Activated naive CD8-positive, alpha-beta T cell treated with anti-CD3 and anti-CD28 coated beads, Interleukin-2, amount 50 U/mL, for 16 hours (primary cell): ENCODE measurements around the gene MAGI2.

Experiments
- DNase-seq: peaks from one replicate; pipeline ENCODE4 v3.0.0-alpha.2; 2020; ENCODE audit warnings: low read depth, low spot score

The MAGI2 gene

DNA sequence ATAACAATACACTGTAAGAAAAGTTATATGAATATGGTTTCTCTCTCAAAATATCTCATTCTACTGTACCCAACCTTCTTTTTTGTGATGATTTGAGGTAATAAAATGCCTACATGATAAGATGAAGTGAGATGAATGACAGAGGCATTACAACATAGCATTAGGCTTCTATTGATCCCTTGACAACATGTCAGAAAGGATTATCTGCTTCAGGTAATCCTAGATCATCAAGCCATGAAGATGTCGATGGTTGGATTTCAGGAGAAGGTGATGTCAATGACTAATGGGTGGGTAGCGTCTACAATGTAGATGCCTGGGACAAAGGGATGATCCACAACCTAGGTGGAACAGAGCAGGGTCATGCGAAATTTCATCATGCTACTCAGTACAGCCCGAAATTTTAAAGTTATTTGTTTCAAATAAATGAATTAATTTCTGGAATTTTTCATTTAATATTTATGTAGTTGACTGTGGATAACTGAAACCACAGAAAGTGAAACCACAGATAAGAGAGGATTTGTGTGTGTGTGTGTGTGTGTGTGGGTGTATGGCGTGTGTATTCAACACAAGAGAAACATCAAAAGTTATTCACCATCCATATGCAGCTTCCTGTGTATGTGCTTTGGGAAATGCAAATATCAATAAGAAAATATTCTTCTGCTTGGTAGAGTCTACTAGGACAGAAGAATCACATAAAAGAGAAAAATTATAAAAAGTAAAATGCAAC, 77.0 kb downstream of the MAGI2 start:
- no peak for DNase-seq

DNA sequence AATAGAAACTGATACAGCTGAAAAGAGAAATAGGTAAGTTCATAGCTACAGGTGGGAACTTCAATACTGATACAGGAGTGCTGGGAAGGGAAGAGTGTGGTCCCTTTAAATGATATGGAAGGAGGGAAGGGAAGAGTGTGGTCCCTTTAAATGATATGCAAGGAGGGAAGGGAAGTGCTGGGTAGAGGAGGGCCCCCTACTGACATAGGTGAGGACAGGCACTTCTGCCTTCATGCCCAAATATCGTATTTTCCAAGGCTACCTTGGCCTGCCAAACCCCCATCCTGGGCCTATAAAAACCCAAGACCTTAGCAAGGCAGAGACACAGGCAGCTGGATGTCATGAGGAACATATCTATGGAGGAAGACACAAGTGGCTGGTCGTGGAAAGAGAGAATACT, 92.3 kb downstream of the MAGI2 start:
- DNase-seq = no peak

DNA sequence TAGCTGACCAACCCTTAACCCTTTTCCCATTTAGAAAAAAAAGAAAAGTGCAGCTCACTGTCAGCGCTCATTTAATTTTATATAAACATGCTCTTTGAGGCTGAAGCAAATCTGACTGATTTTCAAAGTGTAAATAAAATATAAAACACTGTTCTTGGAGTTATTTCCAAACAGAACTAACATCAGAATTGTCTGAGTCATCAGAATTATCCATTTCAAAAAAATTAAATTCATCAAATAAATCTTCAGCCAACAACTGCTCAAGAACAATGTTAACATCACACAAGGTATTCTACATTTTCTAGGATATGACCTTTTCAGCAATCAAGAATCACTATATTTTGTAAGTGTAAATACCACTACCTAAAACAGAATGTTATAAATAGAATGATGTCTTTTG, 93.6 kb downstream of the MAGI2 start:
- no peak for DNase-seq

GRCh38 chr7:79357101-79357500, 96.4 kb downstream of the MAGI2 start:
- DNase-seq = no peak

GRCh38 chr7:79353720-79354468, 99.6 kb downstream of the MAGI2 start:
- no peak for DNase-seq

DNA sequence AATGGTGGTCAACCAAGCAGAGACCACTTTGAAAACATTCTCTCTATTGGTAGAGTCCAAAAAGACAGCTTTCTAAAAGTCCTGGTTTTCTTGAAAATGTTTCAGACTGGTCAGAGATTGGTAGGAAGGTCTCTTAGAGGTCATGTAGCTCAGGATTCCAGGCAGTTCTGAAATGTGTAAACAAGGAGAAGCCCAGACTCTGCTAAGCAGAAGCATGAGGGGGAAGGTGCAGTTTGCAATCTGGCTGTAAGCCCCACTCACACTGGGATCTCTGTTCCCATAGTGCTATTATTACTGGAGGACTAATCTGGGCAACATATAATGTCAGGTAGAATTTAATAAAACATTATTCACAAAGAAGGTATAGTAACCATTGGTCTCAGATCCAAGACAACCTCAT, 101.1 kb downstream of the MAGI2 start:
- no peak for DNase-seq

- DNase-seq = no peak
Measured at GRCh38 chr7:79347351-79347750, 106.1 kb downstream of the MAGI2 start.

GRCh38 chr7:79341902-79342301, 111.6 kb downstream of the MAGI2 start:
- no peak for DNase-seq

DNA sequence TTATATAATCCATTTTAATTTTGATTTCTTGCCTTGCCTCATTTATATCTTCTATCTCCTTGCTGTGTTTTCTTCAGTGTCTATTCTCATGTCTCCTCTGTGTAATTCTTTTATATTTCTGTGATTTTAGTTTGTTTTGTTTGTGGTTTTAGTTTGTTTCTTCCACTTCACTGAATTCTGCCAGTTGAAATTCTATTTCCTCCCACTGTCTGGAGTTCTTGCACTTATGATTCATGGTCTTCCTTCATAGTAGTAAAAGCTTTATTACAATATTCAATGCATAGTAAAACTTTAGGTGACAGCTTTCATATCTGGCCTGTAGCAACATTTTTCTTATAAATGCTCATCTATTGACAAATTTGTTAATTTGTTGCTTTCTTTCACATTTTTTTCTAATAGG, 113.3 kb downstream of the MAGI2 start:
- DNase-seq = no peak

DNA sequence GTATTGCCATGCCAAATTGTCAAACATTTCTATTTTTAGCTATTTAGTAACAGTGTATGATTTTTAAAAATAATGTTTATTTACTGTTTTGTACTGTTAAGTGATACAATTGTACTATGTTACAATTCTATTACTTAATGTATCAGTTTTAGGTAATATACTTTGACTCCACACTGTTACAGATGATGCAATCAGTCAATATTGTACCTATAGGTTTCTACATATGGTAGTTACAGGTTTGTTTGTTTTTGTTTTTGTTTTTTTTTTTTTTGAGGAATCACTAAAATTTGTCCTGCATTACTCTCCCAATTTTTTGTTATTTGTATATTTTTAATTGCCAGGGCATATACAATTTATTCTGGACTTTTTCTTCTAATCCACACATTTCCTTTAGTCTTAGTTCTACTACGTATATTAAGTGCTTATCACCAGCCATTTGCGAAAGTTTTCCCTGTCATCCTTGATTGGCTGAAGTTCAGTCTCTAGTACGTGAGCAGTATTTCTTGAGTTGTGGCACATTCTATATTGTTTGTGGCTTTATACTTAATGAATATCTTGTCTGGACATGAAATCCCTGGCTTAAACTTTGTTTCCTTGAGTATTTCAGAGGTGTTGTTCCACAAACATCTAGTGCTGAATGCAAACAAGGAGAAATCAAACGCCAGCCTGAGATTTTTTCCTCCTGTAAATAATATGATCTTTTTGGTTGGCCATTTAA, 114.1 kb downstream of the MAGI2 start:
- DNase-seq = no peak

- no peak for DNase-seq
Measured at GRCh38 chr7:79337717-79338116, 115.8 kb downstream of the MAGI2 start.

DNA sequence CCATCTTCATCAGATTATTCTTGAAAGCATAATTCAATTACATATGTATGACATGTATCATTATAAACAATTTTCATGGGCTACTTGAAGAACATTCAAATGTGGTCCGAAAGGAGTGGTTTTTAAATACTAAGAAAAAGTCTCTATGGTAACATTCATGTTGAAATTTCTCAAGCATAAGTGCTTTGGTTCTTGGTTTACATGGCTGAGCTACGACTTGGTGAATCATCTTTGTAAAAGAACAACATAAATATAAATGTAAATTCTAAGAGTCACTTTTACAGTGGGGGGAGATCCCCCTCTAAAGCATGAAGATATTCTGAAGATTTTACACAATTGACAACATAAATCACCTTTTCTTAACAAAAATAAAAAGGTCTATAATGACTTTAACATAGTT, 118.6 kb downstream of the MAGI2 start:
- DNase-seq = no peak

GRCh38 chr7:79334334-79334733, 119.1 kb downstream of the MAGI2 start:
- DNase-seq = no peak

- no peak for DNase-seq
Measured at GRCh38 chr7:79332091-79332490, 121.4 kb downstream of the MAGI2 start.

GRCh38 chr7:79329464-79329863, 124.0 kb downstream of the MAGI2 start:
- no peak for DNase-seq

DNA sequence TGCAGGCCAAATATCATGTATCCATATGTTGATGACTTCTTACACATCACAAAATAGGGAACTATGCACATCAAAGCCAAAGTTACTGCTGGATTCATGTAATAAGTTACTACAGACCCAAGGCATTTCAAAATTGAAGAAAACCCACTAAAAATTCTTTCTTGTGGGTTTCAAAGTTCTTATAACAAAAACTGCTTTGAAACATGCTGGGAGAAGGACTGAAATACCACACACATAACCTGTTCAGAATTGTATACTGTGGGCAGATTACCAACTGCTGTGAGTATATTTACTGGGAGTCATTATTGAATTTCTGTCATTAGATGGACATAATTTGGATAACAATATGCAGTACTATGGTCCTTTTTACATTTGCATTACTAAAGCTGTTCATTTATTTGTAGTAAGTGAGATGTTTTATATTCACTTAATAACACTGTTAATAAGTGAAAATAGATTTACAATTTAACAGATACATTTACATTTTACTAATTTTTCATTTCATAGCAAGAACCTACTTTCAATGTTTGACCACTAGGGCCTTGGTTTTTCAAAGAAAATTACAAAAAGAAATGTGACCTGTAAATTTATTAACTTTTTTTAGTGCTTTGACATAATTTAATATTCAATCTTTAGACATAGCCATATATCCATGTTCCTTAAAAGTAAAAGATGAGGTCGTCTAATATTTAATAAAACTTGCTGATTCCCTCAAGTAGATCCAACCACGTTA, 132.6 kb downstream of the MAGI2 start:
- DNase-seq = no peak

DNA sequence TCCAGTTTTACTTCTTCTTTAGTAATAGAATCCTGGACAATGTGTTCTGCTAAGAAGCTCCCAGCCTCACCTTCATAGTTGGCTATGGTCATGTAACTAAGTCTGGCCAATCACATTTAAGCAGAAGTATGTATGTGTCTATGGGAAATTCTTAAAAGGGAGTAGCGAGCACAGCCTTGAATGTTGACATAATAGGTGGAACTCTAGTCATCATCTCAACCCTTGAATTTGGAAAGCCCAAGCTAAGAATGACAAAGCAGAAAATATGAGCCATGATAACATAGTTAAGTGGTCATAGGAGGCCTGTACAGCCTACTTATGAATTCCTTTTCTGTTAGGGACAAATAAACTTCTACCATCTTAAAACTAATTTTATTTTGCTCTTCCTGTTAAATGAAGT, 134.1 kb downstream of the MAGI2 start:
- no peak for DNase-seq

GRCh38 chr7:79317728-79318127, 135.7 kb downstream of the MAGI2 start:
- DNase-seq = no peak

GRCh38 chr7:79312022-79312421, 141.4 kb downstream of the MAGI2 start:
- no peak for DNase-seq

GRCh38 chr7:79308192-79308591, 145.3 kb downstream of the MAGI2 start:
- no peak for DNase-seq

DNA sequence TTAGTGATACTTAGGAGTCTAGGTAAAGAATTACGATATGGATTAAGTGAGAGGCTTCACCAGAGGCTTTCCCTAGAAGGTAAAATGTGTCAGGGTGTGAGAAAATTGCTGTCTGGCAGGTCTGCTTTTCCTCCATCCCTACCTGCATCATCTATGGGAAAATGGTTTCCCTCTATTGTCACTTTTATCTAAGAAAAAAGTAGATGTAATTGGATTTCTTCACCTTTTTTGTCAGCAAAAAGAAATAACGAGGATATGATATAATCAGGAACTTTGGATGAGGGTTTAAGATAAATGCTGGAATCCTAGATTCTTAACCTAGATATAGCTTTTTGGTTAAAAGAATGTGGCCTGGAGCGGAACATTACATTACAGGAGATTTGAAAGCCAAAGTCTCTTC, 146.1 kb downstream of the MAGI2 start:
- no peak for DNase-seq

- no peak for DNase-seq
Measured at GRCh38 chr7:79304711-79305110, 148.8 kb downstream of the MAGI2 start.
